DMS 273 (cell line): Measurements from ENCODE around the gene CLNS1A.
"Not testable (repeated sequence)": the region's sequence is repeated elsewhere in the genome, so short reads cannot be mapped to it uniquely, and the experiment has no call there.

Experiments used
- DNase-seq: peaks from one replicate; lab custom pipeline; 2025; ENCODE audit not compliant: unreplicated experiment; lab: John Stamatoyannopoulos, UW

The CLNS1A gene

GRCh38 chr11:77619576-77620198, 17.9 kb downstream of the CLNS1A start:
- peak; percentile 72 for DNase-seq

DNA sequence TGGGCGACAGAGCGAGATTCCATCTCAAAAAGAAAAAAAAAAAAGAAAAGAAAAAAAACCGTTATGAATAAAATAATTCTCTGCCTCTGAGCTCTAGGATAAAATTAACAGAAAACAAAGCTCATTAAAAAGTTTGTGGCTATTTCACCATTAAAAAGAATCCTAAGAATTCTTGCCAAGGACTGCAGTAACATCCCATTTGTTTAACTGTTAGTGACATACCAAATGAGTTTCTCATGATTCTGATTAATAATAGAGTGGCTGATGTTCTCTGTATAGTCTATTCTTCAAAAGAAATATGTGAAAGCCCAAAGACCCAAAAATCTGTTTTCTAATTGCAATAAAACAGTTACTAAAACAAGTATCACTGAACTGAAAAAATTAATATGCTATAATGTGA, 19.7 kb downstream of the CLNS1A start:
- no peak for DNase-seq

GRCh38 chr11:77611921-77612320, 25.7 kb downstream of the CLNS1A start:
- no peak for DNase-seq

- DNase-seq = no peak
These were observed 28.4 kb downstream of the CLNS1A start for GRCh38 chr11:77609234-77609633.

DNA sequence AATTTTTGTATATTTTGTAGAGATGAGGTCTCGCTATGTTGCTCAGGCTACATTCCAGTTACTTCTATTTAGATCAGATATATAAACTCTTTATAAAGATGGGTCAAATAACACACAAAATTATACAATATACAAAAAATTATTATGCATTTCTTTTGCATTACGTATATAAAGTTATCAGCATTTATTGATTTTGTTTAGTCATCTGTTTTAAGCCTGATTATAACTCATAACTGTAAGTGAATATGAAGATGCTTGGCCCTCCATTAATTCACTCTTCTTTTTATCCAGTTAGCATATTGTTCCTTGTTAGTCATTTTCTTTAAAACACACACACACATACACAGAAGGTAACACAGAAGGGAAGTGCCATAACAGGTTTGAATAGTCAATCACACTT, 33.3 kb downstream of the CLNS1A start:
- DNase-seq = no peak

DNA sequence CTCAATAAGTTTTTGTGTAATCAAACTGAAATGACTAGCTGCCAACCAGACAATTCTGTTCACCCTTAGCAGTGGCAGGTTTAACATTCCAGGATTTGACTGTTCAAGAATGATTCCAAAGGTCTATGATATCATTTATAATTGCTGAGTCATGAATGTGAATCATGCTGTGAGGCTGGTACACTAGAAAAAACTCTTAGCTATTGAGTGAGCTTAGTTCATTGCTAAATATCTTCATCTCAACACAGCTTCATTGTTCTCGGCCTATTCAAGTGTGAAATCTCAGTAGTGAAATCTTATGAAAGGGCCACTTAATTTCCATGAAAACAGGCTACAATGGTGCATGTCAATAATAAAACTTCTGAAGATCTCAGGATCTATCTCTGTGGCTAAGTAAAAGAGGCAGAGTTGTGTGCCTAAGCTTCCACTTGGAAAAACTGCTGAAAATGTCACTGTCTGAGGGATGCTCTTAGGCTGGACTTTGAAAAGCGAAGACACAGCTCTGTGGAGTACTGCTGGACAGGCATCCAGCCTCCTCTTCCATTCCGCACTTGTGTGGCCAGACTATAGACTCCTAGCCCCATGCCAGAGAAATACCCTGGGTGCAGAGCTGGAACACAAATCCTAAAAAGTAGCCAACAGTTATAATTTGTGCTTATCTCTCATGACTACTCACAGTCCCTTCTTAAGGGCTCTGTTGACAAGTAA, 35.1 kb downstream of the CLNS1A start:
- DNase-seq = no peak

DNA sequence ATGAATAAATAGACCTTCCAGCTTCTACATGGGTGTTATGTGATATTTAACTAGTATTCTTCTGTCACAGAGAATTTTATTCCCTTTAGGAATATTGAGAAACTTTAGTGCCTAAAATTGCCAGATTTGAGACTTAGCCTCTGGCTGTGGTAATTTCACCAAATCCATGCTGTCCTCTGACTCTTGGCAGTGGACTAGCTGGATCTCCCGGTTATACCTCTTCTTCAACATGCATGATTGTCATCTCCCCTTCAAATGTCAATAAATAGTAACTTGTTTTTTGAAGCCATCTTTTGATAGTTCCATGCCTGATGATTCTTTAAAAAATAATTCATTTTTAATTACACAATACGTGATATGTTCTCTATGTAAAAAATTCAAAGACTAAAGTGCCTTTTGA, 39.4 kb downstream of the CLNS1A start:
- no peak for DNase-seq

- no peak for DNase-seq
These were observed 41.0 kb downstream of the CLNS1A start for GRCh38 chr11:77596626-77597025.

- DNase-seq = no peak
These were observed 43.7 kb downstream of the CLNS1A start for GRCh38 chr11:77593883-77594282.

DNA sequence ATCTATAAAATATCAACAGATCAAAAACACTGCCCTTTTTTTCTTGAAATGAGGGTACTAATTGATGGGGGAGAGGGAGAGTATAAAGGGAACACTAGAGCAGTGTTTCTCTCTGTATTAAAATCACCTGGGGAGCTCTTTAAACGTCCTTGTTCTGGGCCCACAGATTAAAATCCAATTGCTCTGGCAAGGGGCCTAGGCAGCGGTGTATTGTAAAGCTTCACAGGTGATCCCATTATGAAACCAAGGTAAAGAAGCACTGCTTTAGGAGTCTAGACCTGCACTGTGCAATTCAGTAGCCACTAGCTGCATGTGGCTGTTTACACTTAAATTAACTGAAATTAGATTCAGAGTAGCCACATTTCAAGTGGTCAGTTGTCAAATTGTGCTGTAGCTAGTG, 44.9 kb downstream of the CLNS1A start:
- no peak for DNase-seq

GRCh38 chr11:77590194-77590782, 47.3 kb downstream of the CLNS1A start:
- peak; percentile 40 for DNase-seq

GRCh38 chr11:77589521-77590193, 47.9 kb downstream of the CLNS1A start, which contains the start of gene AQP11:
TSS of gene AQP11 (plus strand) at chr11:77589953. CDS start at chr11:77589993, 40 bp downstream.
- DNase-seq = peak; percentile 89

- no peak for DNase-seq
These were observed 48.4 kb downstream of the CLNS1A start for GRCh38 chr11:77589181-77589520.

- DNase-seq = peak; percentile 67
These were observed 56.8 kb downstream of the CLNS1A start for GRCh38 chr11:77580712-77581337.

DNA sequence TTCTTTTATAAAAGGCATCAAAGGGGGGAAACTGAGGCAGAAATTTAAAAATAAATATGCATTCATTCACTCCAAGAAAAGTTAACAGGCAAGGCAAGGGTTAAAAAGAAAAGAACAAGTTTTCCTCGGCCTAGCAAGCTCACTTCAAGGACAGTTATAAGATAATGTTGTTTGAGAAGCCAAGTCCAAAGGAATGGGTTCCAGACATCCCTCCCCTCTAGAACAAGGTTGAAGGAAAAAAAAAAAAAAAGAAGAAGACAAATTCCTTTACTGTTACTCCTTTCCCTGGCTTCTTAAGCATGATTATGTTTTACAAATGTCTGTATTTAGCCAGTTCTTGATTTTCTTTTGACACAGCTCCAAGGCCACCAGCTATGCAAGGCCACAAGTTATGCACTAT, 62.2 kb downstream of the CLNS1A start:
- not testable (repeated sequence) for DNase-seq

DNA sequence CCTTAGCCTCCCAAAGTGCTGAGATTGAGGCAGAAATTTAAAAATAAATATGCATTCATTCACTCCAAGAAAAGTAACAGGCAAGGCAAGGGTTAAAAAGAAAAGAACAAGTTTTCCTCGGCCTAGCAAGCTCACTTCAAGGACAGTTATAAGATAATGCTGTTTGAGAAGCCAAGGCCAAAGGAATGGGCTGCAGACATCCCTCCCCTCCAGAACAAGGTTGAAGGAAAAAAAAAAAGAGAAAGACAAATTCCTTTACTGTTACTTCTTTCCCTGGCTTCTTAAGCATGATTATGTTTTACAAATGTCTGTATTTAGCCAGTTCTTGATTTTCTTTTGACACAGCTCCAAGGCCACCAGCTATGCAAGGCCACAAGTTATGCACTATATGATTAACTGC, 66.7 kb downstream of the CLNS1A start:
- DNase-seq = not testable (repeated sequence)

DNA sequence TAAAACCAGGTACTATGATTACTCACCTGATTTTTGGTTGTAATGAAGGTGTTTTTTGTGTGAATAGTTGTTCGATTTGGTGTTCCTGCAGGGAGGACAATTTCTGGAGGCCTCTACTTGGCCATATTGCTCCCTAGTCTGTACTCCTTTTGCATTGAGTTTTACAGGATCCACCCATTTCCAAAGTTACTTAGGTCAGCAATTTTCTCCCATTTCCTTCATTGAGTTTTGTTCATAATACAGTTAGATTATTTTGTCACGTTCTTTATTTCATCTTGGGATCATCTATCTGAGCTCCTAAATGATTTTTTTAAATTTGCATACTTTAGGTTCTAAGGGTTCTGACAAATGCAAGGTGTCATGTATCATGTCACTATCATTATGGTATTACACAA, 67.9 kb downstream of the CLNS1A start:
- DNase-seq = no peak

DNA sequence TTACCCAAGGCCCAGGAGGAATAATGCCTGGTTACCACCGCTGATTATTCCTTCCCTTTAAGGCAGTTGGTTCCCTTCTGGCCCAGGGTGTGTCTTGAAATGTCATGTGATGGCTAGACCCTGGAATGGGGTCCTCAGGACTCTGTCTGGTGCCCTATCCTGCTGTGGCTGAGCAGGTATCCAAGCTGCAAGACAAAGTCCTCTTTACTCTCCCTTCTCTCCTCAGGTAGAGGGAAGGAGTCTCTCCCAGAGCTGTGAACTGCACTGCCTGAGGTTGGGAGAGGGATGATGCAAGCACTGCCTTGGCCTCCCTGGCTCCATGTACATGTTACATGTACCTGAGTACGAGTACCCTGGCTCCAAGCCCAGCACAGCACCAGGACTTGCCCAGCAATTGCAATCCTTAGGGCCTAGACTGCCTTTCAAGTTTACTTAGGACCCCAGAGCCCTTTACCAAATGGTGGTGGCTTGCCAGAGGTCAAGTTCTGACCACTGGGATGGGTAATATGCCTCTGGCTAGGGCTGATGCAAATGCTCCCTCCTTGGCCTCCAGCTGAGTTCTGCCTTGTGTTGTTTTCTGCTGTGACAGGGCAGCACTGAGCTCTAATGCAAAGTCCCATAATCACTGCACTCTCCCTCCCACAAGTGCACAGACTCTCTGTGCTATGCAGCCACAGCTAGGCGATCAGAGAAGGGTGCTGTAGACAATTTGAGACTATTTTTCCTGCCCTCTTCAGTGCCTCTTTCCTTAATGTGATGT, 68.5 kb downstream of the CLNS1A start:
- no peak for DNase-seq

- DNase-seq = no peak
These were observed 69.3 kb downstream of the CLNS1A start for GRCh38 chr11:77568306-77568705.
